HEK293 (cell line): Measurements from ENCODE around the gene SERGEF.

Experiments
- CTCF ChIA-PET: fragments of 350-600 bp; formaldehyde crosslinking; extraction: SDS; loops from one replicate; lab custom pipeline; 2021; ENCODE audit warnings: antibody characterized with exemption; lab: Yijun Ruan, JAX
- POLR2A ChIA-PET: fragments of 300-600 bp; formaldehyde crosslinking; extraction: SDS; loops from one replicate; lab custom pipeline; 2020; ENCODE audit warnings: antibody characterized with exemption, inconsistent platforms; lab: Yijun Ruan, JAX
- H3K27ac ChIP-seq: fragments of 200-500 bp; sonication (Bioruptor generic); 2 replicates; pipeline ENCODE4 v1.5.1; 2014; ENCODE audit warnings: low read depth, low read length, control low read depth, inconsistent platforms; ENCODE audit errors: extremely low read depth
- H3K36me3 ChIP-seq, 2 experiments: fragments of 200-500 bp in 1 of 2; sonication (Bioruptor generic) in 1 of 2; 1 replicate in 1 of 2; 2 replicates in 1 of 2; pipeline ENCODE4 v1.5.1; 2014 to 2017; ENCODE audit warnings: inconsistent platforms in 2 of 2, low read length in 2 of 2; ENCODE audit not compliant: control insufficient read depth in 2 of 2, insufficient read depth in 1 of 2
- H3K4me1 ChIP-seq: fragments of 200-500 bp; sonication (Bioruptor generic); 2 replicates; pipeline ENCODE4 v1.5.1; 2014; ENCODE audit warnings: mild to moderate bottlenecking, low read length, inconsistent platforms; ENCODE audit not compliant: control insufficient read depth, insufficient read depth
- H3K4me3 ChIP-seq: 2 replicates; pipeline ENCODE4 v1.5.1; 2011; ENCODE audit warnings: low read depth, mild to moderate bottlenecking, control low read depth, low read length, moderate library complexity
- H3K9me3 ChIP-seq: fragments of 200-500 bp; sonication (Bioruptor generic); 2 replicates; pipeline ENCODE4 v1.5.1; 2014; ENCODE audit warnings: low read depth, low read length, inconsistent platforms; ENCODE audit not compliant: control insufficient read depth, insufficient read depth
- FEZF1 ChIP-seq: fragments of 450-650 bp; formaldehyde crosslinking; IDR thresholded peaks from 2 replicates; pipeline ENCODE4 v1.5.1; 2016; ENCODE audit warnings: missing biosample characterization, missing genetic modification characterization
- OSR2 ChIP-seq: fragments of 450-650 bp; formaldehyde crosslinking; IDR thresholded peaks from 2 replicates; pipeline ENCODE4 v1.5.1; 2016; ENCODE audit warnings: missing biosample characterization, missing genetic modification characterization
- REPIN1 ChIP-seq: fragments of 450-650 bp; formaldehyde crosslinking; IDR thresholded peaks from 2 replicates; pipeline ENCODE4 v1.5.1; 2017; ENCODE audit warnings: missing biosample characterization, missing genetic modification characterization, low read depth
- SALL2 ChIP-seq: fragments of 450-650 bp; formaldehyde crosslinking; IDR thresholded peaks from 2 replicates; pipeline ENCODE4 v1.5.0; 2017; ENCODE audit warnings: missing biosample characterization, mild to moderate bottlenecking, missing genetic modification characterization, borderline replicate concordance
- SP2 ChIP-seq: fragments of 450-650 bp; formaldehyde crosslinking; IDR thresholded peaks from 2 replicates; pipeline ENCODE4 v1.5.1; 2016; ENCODE audit warnings: missing biosample characterization, missing genetic modification characterization
- TCF7L2 ChIP-seq: IDR thresholded peaks from 2 replicates; pipeline ENCODE4 v1.6.1; 2011; ENCODE audit warnings: low read depth, mild to moderate bottlenecking, inconsistent platforms, low read length, moderate library complexity, borderline replicate concordance
- WT1 ChIP-seq: fragments of 450-650 bp; formaldehyde crosslinking; IDR thresholded peaks from 2 replicates; pipeline ENCODE4 v1.5.1; 2016; ENCODE audit warnings: missing biosample characterization, missing genetic modification characterization
- ZBTB10 ChIP-seq: fragments of 450-650 bp; formaldehyde crosslinking; IDR thresholded peaks from 2 replicates; pipeline ENCODE4 v1.5.1; 2016; ENCODE audit warnings: missing biosample characterization, missing genetic modification characterization
- ZBTB17 ChIP-seq: fragments of 450-650 bp; formaldehyde crosslinking; IDR thresholded peaks from 2 replicates; pipeline ENCODE4 v1.5.1; 2016; ENCODE audit warnings: missing biosample characterization, missing genetic modification characterization
- ZBTB48 ChIP-seq: fragments of 450-650 bp; formaldehyde crosslinking; IDR thresholded peaks from 2 replicates; pipeline ENCODE4 v1.5.1; 2016; ENCODE audit warnings: missing biosample characterization, missing genetic modification characterization
- ZBTB8A ChIP-seq: fragments of 450-650 bp; formaldehyde crosslinking; IDR thresholded peaks from 2 replicates; pipeline ENCODE4 v1.5.1; 2016; ENCODE audit warnings: missing biosample characterization, missing genetic modification characterization
- ZNF140 ChIP-seq: fragments of 450-650 bp; formaldehyde crosslinking; IDR thresholded peaks from 2 replicates; pipeline ENCODE4 v1.5.1; 2016; ENCODE audit warnings: missing biosample characterization, missing genetic modification characterization
- ZNF146 ChIP-seq: fragments of 450-650 bp; formaldehyde crosslinking; IDR thresholded peaks from 2 replicates; pipeline ENCODE4 v1.5.1; 2016; ENCODE audit warnings: missing biosample characterization, missing genetic modification characterization
- ZNF221 ChIP-seq: fragments of 450-650 bp; formaldehyde crosslinking; IDR thresholded peaks from 2 replicates; pipeline ENCODE4 v1.5.1; 2017; ENCODE audit warnings: missing biosample characterization, missing genetic modification characterization, borderline replicate concordance
- ZNF26 ChIP-seq: fragments of 450-650 bp; formaldehyde crosslinking; IDR thresholded peaks from 2 replicates; pipeline ENCODE4 v1.5.1; 2016; ENCODE audit warnings: missing biosample characterization, missing genetic modification characterization
- ZNF280C ChIP-seq: fragments of 450-650 bp; formaldehyde crosslinking; IDR thresholded peaks from 2 replicates; pipeline ENCODE4 v1.5.1; 2016; ENCODE audit warnings: missing biosample characterization, missing genetic modification characterization
- ZNF335 ChIP-seq: fragments of 450-650 bp; formaldehyde crosslinking; conservative IDR thresholded peaks from 2 replicates; pipeline ENCODE4 v1.5.1; 2016; ENCODE audit warnings: missing biosample characterization, missing genetic modification characterization
- ZNF449 ChIP-seq: fragments of 450-650 bp; formaldehyde crosslinking; IDR thresholded peaks from 2 replicates; pipeline ENCODE4 v1.5.1; 2017; ENCODE audit warnings: missing biosample characterization, mild to moderate bottlenecking, missing genetic modification characterization, moderate library complexity
- ZNF514 ChIP-seq: fragments of 450-650 bp; formaldehyde crosslinking; IDR thresholded peaks from 2 replicates; pipeline ENCODE4 v1.5.1; 2016; ENCODE audit warnings: missing biosample characterization, missing genetic modification characterization
- ZNF585B ChIP-seq: fragments of 450-650 bp; formaldehyde crosslinking; IDR thresholded peaks from 2 replicates; pipeline ENCODE4 v1.5.1; 2016; ENCODE audit warnings: missing biosample characterization, missing genetic modification characterization
- ZNF626 ChIP-seq: fragments of 450-650 bp; sonication (Bioruptor Pico); formaldehyde crosslinking; IDR thresholded peaks from 2 replicates; pipeline ENCODE4 v1.5.1; 2018; ENCODE audit warnings: missing biosample characterization, missing genetic modification characterization, inconsistent platforms
- ZNF664 ChIP-seq: fragments of 450-650 bp; formaldehyde crosslinking; IDR thresholded peaks from 2 replicates; pipeline ENCODE4 v1.5.1; 2016; ENCODE audit warnings: missing biosample characterization, missing genetic modification characterization
- ZNF768 ChIP-seq: fragments of 450-650 bp; formaldehyde crosslinking; IDR thresholded peaks from 2 replicates; pipeline ENCODE4 v1.5.1; 2018; ENCODE audit warnings: missing biosample characterization, mild to moderate bottlenecking, missing genetic modification characterization
- ZSCAN30 ChIP-seq: fragments of 450-650 bp; IDR thresholded peaks from 2 replicates; pipeline ENCODE4 v1.5.1; 2018; ENCODE audit warnings: missing biosample characterization, mild to moderate bottlenecking, missing genetic modification characterization, moderate library complexity
- TF ChIP-seq, protein P1 (sequence below): fragments of 450-650 bp; IDR thresholded peaks from 2 replicates; pipeline ENCODE4 v1.5.1; 2018; ENCODE audit warnings: missing biosample characterization, missing genetic modification characterization
- TF ChIP-seq, protein P2 (sequence below): fragments of 450-650 bp; formaldehyde crosslinking; optimal IDR thresholded peaks from 2 replicates; pipeline ENCODE3; 2016; ENCODE audit warnings: missing biosample characterization, mild to moderate bottlenecking, missing genetic modification characterization

Gene SERGEF

GRCh38 chr11:18050848-18051247 lies 38.0 kb upstream of the SERGEF start (continued):
- no peak for TF ChIP-seq ZNF449 (tag by site-specific recombination)
- TF ChIP-seq ZBTB48, result no peak
- no peak for TF ChIP-seq ZNF280C (tag by site-specific recombination)
- TF ChIP-seq ZNF626 (tag by site-specific recombination), result no peak
- TF ChIP-seq OSR2 (tag by site-specific recombination), result no peak
- no peak for TF ChIP-seq ZNF585B (tag by site-specific recombination)
- no peak for TF ChIP-seq ZBTB10
- no peak for TF ChIP-seq ZNF664
- TF ChIP-seq ZNF768 (tag by site-specific recombination), result no peak
- TF ChIP-seq ZBTB8A (tag by site-specific recombination), result no peak
- TF ChIP-seq, protein P1, sequence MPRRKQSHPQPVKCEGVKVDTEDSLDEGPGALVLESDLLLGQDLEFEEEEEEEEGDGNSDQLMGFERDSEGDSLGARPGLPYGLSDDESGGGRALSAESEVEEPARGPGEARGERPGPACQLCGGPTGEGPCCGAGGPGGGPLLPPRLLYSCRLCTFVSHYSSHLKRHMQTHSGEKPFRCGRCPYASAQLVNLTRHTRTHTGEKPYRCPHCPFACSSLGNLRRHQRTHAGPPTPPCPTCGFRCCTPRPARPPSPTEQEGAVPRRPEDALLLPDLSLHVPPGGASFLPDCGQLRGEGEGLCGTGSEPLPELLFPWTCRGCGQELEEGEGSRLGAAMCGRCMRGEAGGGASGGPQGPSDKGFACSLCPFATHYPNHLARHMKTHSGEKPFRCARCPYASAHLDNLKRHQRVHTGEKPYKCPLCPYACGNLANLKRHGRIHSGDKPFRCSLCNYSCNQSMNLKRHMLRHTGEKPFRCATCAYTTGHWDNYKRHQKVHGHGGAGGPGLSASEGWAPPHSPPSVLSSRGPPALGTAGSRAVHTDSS (tag by site-specific recombination), result no peak
- TF ChIP-seq SP2 (tag by site-specific recombination), result no peak

DNA sequence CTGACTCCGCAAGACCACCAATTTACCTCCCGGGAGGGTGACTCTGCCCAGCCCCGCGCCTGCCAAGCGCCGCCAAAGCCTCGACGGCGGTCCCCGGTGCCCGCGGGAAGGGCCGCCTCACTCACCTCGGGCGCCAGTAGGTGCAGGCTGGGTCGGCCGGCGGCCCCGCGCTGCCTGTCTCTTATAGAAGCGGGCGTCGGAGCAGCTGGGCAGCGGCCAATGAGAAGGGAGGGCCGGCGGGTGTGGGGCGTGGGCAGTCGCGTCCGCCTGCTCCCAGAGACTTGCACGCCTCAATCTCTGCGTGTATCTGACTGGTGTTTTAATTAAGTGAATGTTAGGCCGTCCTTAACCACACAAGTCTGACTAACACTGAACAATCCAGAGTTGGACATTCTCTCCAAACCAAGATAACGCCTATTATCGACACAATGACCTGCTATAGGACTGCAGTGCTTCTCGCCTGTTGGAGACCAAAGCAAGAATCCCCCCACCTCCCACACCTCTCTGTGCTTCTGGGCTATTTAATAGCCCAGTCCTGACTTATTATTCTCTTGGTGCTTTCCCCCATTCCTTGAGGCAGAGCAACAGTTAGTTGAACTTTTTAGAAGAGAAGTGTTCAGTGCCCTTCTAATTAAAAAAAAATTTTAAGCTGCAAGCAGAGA lies 33.4 kb upstream of the SERGEF start, which contains the start of gene TPH1:
TPH1 (minus strand) TSS at position 154 of the 662 bp plus-strand sequence. CDS start 5,507 bp downstream, outside the sequence.
- no peaks in the 10 kb centered on the region for H3K4me1 ChIP-seq
- no peak within 1 kb of the TSS for H3K4me3 ChIP-seq
- no peaks in the 10 kb centered on the region for H3K36me3 ChIP-seq
- ChIA-PET POLR2A (no interaction called here), CTCF (interaction anchor here (0.7 to 1.0 kb wide), 2 partner anchors 17 to 123 kb away, joined by 4 to 6 read pairs; no protein-coding TSS in a partner anchor)
- no peak within 1 kb of the TSS for H3K27ac ChIP-seq
- H3K9me3 ChIP-seq, result no peaks in the 10 kb centered on the region
- TF ChIP-seq ZNF140 (tag by site-specific recombination) (no peak), ZSCAN30 (no peak), ZNF514 (no peak), REPIN1 (tag by site-specific recombination) (no peak), TCF7L2 (no peak), WT1 (tag by site-specific recombination) (no peak), ZNF221 (tag by site-specific recombination) (no peak), FEZF1 (no peak), ZBTB17 (tag by site-specific recombination) (0 out of 2 replicates have a peak, but pooled peaks have one; percentile 28), ZNF335 (peak; percentile 32; the same call in 1 of the 2 replicates), ZNF26 (tag by site-specific recombination) (no peak), SALL2 (tag by site-specific recombination) (no peak), ZNF146 (tag by site-specific recombination) (no peak)
- TF ChIP-seq, protein P2, sequence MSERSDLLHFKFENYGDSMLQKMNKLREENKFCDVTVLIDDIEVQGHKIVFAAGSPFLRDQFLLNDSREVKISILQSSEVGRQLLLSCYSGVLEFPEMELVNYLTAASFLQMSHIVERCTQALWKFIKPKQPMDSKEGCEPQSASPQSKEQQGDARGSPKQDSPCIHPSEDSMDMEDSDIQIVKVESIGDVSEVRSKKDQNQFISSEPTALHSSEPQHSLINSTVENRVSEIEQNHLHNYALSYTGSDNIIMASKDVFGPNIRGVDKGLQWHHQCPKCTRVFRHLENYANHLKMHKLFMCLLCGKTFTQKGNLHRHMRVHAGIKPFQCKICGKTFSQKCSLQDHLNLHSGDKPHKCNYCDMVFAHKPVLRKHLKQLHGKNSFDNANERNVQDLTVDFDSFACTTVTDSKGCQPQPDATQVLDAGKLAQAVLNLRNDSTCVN (tag by site-specific recombination), result peak; percentile 20
